ENCODE measurements around the gene TRUB1.
"Not testable (repeated sequence)": the region's sequence is repeated elsewhere in the genome, so short reads cannot be mapped to it uniquely, and the experiment has no call there.

The TRUB1 gene

DNA sequence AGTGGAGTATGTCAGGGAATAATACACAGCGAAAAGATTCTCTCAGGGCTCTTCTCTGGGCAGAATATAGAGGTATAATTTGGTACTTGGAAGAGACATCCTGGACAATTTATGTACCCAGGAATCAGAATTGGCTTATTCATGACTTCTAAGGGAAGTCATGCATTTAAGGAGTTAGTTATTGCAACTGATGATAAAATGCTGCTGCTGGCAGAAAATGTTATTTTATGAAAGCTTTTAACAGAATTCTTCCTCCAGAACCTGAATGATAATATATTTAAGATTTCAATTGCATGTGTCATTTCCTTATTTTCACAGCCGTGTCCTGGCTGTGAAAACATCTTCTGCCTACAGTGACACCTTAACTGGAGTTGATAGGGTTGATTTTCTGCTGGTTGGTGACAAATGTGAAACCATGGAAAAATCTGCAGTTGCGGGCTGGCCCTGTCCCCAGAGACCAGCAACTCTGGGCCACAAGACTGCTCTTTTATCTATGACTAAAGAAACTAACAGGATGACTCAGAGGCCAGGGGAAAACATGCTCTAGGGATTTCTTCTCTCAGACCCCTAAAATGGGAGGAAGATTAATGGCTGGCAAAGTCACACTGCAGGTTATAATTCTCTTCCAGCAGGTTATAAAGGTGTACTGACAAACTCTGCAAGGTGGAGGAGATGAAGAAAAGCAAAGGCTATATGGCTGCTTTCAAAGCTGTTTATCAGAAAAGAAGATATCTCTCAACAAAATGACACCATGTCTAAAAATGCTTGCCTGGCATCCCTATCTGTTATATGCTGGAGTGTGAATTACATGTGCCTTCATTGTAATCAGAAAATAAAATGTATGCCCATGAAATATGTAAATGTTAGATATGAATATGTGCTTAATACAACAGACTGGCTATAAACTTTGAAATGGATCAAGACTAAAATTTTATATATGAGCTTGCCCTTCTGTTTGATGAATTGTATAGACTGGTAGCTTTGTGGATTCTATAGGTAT, 12.1 kb upstream of the TRUB1 start:
- Histone ChIP-seq H3K27me3 (ENCODE audit: control insufficient read depth, insufficient read depth, low read length) (no peaks in the 10 kb centered on the region), H3K27ac (ENCODE audit: low read length) (no peak overlapping the region), H3K4me1 (ENCODE audit: control insufficient read depth, low read depth, low read length) (no peaks in the 10 kb centered on the region), H3K9me3 (ENCODE audit: control insufficient read depth, low read depth, low read length) (no peaks in the 10 kb centered on the region), H3K9ac (ENCODE audit: low read length) (no peak overlapping the region), H3K4me3 (ENCODE audit: low read length) (no peak overlapping the region), H3K36me3 (ENCODE audit: control insufficient read depth, low read depth, low read length) (no peaks in the 10 kb centered on the region)

DNA sequence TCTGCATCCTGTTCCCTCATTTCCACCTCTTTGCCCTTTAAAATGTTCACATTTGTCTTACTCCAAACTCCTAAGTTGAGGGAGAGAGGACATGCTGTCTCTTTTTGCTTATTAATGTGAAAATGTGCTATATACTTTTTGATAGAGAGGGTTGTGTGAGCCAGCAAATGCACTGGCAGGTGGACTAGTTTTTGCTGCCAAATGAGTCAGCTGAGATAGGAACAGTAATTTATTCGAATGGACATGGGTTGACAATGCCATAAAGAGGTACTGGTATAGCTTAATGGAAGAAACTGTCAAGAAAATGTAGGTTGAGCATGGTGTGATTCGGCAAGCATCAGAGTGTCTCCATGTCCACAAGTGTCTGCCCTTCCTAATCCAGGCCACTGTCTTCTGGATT, 9.2 kb upstream of the TRUB1 start:
- no peak overlapping the region for H3K4me3 ChIP-seq (ENCODE audit: low read length)
- no peak overlapping the region for H3K27ac ChIP-seq (ENCODE audit: low read length)
- H3K9ac ChIP-seq (ENCODE audit: low read length) = no peak overlapping the region
- H3K27me3 ChIP-seq (ENCODE audit: control insufficient read depth, insufficient read depth, low read length) = no peaks in the 10 kb centered on the region
- no peaks in the 10 kb centered on the region for H3K36me3 ChIP-seq (ENCODE audit: control insufficient read depth, low read depth, low read length)
- H3K4me1 ChIP-seq (ENCODE audit: control insufficient read depth, low read depth, low read length) = no peaks in the 10 kb centered on the region
- H3K9me3 ChIP-seq (ENCODE audit: control insufficient read depth, low read depth, low read length) = peaks cover 9% of the 10 kb centered on the region

DNA sequence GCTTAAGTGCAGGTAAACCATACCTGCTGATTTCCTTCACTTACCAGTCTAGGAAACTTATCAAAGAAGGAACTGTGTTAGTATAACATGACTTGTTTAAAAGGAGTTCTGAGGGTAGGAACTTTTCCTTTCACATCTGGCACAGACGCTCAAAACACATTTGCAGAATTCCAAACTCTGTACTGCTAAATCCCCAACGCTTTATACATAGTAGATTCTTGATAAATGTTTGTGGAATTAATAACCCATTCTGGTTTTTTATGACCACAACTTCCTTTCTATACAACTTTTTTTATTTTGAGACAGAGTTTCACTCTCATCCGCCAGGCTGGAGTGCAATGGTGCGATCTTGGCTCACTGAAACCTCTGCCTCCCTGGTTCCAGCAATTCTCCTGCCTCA, 7.7 kb upstream of the TRUB1 start:
- Histone ChIP-seq H3K27me3 (ENCODE audit: control insufficient read depth, insufficient read depth, low read length) (no peaks in the 10 kb centered on the region), H3K4me1 (ENCODE audit: control insufficient read depth, low read depth, low read length) (no peaks in the 10 kb centered on the region), H3K9me3 (ENCODE audit: control insufficient read depth, low read depth, low read length) (peaks cover 9% of the 10 kb centered on the region), H3K27ac (ENCODE audit: low read length) (no peak overlapping the region), H3K9ac (ENCODE audit: low read length) (no peak overlapping the region), H3K36me3 (ENCODE audit: control insufficient read depth, low read depth, low read length) (no peaks in the 10 kb centered on the region), H3K4me3 (ENCODE audit: low read length) (no peak overlapping the region)

DNA sequence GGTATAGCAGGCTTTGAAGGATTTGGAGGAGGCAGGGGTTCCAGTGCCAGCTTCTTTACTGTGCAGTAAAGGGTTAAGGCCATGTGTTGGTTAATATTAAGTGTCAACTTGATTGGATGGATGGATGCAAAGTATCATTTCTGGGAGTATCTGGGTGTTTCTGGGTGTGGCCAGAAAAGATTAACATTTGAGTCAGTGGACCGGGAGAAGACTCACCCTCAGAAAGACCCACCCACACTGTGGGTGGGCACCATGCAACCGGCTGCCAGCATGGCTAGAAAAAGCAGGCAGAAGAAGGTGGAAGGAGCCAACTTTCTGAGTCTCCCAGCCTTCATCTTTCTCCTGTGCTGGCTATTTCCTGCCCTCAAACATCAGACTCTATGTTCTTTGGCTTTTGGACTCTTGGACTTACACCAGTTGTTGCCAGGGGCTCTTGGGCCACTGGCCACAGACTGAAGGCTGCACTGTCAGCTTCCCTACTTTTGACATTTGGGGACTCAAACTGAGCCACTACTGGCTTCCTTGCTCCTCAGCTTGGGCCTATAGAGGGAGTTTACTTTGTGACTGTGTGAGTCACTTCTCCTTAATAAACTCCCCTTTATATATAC, 6.8 kb upstream of the TRUB1 start:
- Histone ChIP-seq H3K4me3 (ENCODE audit: low read length) (no peak overlapping the region), H3K27ac (ENCODE audit: low read length) (no peak overlapping the region), H3K9ac (ENCODE audit: low read length) (no peak overlapping the region), H3K4me1 (ENCODE audit: control insufficient read depth, low read depth, low read length) (no peaks in the 10 kb centered on the region), H3K9me3 (ENCODE audit: control insufficient read depth, low read depth, low read length) (peaks cover 9% of the 10 kb centered on the region), H3K36me3 (ENCODE audit: control insufficient read depth, low read depth, low read length) (no peaks in the 10 kb centered on the region), H3K27me3 (ENCODE audit: control insufficient read depth, insufficient read depth, low read length) (no peaks in the 10 kb centered on the region)

DNA sequence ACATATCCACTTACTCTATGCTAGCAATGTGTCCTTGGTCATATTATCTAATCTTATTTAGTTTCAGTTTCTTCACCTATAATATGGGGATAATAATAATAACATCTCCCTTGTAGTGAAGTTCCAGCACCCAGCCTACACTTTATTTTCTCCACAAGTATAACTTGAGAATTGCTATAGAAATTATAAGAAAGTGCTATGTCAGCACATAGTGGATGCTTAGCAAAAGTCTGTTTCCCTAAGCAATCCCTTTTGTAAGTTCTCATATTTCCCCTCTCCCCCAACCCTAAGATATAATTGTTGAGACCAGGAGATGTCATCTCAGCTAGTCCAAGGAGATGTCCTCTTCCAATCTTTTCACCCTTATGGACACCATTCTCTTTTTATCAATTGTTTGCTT, 5.8 kb upstream of the TRUB1 start:
- no peaks in the 10 kb centered on the region for H3K36me3 ChIP-seq (ENCODE audit: control insufficient read depth, low read depth, low read length)
- H3K4me1 ChIP-seq (ENCODE audit: control insufficient read depth, low read depth, low read length) = no peaks in the 10 kb centered on the region
- peaks cover 9% of the 10 kb centered on the region for H3K9me3 ChIP-seq (ENCODE audit: control insufficient read depth, low read depth, low read length)
- H3K4me3 ChIP-seq (ENCODE audit: low read length) = no peak overlapping the region
- H3K27me3 ChIP-seq (ENCODE audit: control insufficient read depth, insufficient read depth, low read length) = no peaks in the 10 kb centered on the region
- H3K9ac ChIP-seq (ENCODE audit: low read length) = no peak overlapping the region
- no peak overlapping the region for H3K27ac ChIP-seq (ENCODE audit: low read length)

DNA sequence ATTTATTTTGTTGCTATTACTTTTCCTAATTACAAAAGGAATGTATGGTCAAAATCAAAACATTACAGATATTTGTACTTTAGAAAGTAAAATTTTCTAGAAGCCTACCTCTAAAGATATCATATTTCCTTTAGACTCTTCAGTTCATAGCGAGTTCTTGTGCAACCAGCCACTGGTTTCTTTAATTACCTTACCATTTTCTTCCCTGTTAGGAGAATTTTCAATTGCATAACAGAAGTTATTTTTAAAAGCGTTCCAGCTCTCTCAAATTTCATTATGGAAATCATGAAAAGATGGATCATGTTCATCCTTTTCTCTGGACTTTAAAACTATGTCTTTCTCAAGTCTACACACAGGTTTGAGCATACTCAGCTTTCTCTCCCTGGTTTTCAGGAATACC, 5.0 kb upstream of the TRUB1 start:
- peaks cover 9% of the 10 kb centered on the region for H3K9me3 ChIP-seq (ENCODE audit: control insufficient read depth, low read depth, low read length)
- H3K4me3 ChIP-seq (ENCODE audit: low read length) = no peak overlapping the region
- no peaks in the 10 kb centered on the region for H3K27me3 ChIP-seq (ENCODE audit: control insufficient read depth, insufficient read depth, low read length)

DNA sequence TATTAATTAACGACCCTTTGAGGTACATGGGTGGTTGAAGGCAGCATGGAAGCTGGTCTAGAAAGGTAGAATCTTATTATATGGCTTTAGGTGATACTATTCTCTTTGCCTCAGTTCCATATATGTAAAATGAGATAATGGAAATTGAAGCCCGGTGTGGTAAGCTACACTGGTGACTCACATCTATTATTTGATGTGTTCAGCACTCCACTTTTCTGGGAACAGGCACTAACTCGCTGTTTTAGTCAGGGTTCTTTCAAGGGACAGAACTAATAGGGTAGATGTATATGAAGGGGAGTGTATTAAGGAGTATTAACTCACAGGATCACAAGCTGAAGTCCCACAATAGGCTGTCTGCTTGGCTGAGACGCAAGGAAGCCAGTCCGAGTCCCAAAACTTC, 4.4 kb upstream of the TRUB1 start:
- Histone ChIP-seq H3K4me3 (ENCODE audit: low read length) (no peak overlapping the region), H3K36me3 (ENCODE audit: control insufficient read depth, low read depth, low read length) (no peaks in the 10 kb centered on the region), H3K9ac (ENCODE audit: low read length) (no peak overlapping the region), H3K4me1 (ENCODE audit: control insufficient read depth, low read depth, low read length) (no peaks in the 10 kb centered on the region), H3K9me3 (ENCODE audit: control insufficient read depth, low read depth, low read length) (peaks cover 9% of the 10 kb centered on the region), H3K27ac (ENCODE audit: low read length) (no peak overlapping the region), H3K27me3 (ENCODE audit: control insufficient read depth, insufficient read depth, low read length) (no peaks in the 10 kb centered on the region)

More for the DNA sequence above, 5.0 kb upstream of the TRUB1 start:
- Histone ChIP-seq H3K27ac (ENCODE audit: low read length) (no peak overlapping the region), H3K9ac (ENCODE audit: low read length) (no peak overlapping the region), H3K36me3 (ENCODE audit: control insufficient read depth, low read depth, low read length) (no peaks in the 10 kb centered on the region), H3K4me1 (ENCODE audit: control insufficient read depth, low read depth, low read length) (no peaks in the 10 kb centered on the region)

DNA sequence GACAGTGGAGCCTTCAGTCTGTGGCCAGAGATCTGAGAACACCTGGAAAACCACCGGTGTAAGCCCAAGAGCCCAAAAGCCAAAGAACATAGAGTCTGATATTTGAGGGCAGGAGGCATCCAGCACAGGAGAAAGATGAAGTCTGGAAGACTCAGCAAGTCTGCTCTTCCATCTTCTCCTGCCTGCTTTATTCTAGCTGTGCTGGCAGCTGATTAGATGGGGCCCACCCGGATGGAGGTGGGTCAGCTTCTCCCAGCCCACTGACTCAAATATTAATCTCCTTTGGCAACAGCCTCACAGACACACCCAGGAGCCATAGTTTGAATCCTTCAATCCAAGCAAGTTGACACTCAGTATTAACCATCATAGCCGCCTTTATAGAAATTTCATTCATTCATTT, 4.0 kb upstream of the TRUB1 start:
- not testable (repeated sequence) for H3K9ac ChIP-seq (ENCODE audit: low read length); H3K4me1 ChIP-seq (ENCODE audit: control insufficient read depth, low read depth, low read length); H3K27ac ChIP-seq (ENCODE audit: low read length); H3K9me3 ChIP-seq (ENCODE audit: control insufficient read depth, low read depth, low read length); H3K4me3 ChIP-seq (ENCODE audit: low read length); H3K36me3 ChIP-seq (ENCODE audit: control insufficient read depth, low read depth, low read length); H3K27me3 ChIP-seq (ENCODE audit: control insufficient read depth, insufficient read depth, low read length)

DNA sequence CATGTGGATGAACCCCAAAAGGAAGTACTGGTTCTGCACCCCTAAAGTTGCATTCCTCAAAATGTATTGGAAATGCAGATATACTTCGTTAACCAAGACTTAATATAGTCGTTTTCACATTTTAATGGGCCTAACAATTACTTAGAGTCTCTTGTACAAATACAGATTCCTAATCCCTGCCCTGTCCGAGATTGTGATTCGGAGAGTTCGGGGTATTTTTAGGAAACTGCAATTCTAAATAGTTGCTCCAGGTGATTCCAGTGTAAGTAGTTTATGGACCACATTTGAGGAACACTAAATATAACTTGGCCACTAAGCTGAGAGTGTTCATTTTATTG, 830 bp downstream of the TRUB1 start:
- H3K27ac ChIP-seq (ENCODE audit: low read length) = peak overlapping the region; percentile 90
- H3K4me1 ChIP-seq (ENCODE audit: control insufficient read depth, low read depth, low read length) = peaks cover 7% of the 10 kb centered on the region
- H3K27me3 ChIP-seq (ENCODE audit: control insufficient read depth, insufficient read depth, low read length) = no peaks in the 10 kb centered on the region
- H3K9me3 ChIP-seq (ENCODE audit: control insufficient read depth, low read depth, low read length) = no peaks in the 10 kb centered on the region
- H3K4me3 ChIP-seq (ENCODE audit: low read length) = peak overlapping the region; percentile 88
- H3K9ac ChIP-seq (ENCODE audit: low read length) = peak overlapping the region; percentile 96
- H3K36me3 ChIP-seq (ENCODE audit: control insufficient read depth, low read depth, low read length) = peaks cover 14% of the 10 kb centered on the region

DNA sequence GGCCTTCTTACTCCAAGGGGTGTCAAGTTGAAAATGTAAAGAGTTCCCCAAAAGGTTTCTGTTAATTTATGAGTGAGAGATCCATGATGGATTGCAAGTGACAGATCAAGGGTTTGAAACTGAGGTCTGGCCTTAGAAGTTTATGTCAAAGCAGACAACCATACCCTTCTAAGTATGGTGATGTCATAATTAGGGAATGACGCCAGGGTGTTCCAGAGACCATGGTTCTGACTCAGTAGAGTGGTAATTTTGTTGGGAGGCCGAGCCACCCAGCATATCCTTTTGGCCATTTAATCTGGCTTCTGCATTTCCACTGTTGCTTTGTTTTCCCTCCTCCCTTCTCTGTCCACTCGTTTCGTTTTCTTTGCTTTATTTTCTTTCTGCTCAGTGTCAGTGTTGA, 2.7 kb downstream of the TRUB1 start:
- no peak overlapping the region for H3K4me3 ChIP-seq (ENCODE audit: low read length)
- no peak overlapping the region for H3K9ac ChIP-seq (ENCODE audit: low read length)
- peaks cover 7% of the 10 kb centered on the region for H3K4me1 ChIP-seq (ENCODE audit: control insufficient read depth, low read depth, low read length)

DNA sequence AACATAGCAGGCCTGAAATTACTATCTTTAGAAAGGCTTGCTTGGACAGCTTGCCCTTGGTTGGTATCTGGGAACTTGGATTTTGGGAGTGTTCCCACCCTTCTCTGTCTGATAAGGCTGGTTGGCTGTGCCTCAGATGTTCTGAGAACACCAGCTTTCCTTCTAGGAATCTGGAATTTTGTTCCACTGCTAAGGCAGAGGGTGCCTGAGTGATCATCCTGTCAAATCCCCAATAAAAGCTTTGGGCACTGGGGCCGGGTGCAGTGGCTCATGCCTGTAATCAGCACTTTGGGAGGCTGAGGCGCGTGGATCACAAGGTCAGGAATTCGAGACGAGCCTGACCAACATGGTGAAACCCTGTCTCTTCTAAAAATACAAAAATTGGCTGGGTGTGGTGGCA, 5.0 kb downstream of the TRUB1 start:
- H3K9me3 ChIP-seq (ENCODE audit: control insufficient read depth, low read depth, low read length) = no peaks in the 10 kb centered on the region
- H3K4me1 ChIP-seq (ENCODE audit: control insufficient read depth, low read depth, low read length) = peaks cover 7% of the 10 kb centered on the region
- H3K27me3 ChIP-seq (ENCODE audit: control insufficient read depth, insufficient read depth, low read length) = no peaks in the 10 kb centered on the region
- no peak overlapping the region for H3K27ac ChIP-seq (ENCODE audit: low read length)
- no peak overlapping the region for H3K4me3 ChIP-seq (ENCODE audit: low read length)
- no peak overlapping the region for H3K9ac ChIP-seq (ENCODE audit: low read length)
- H3K36me3 ChIP-seq (ENCODE audit: control insufficient read depth, low read depth, low read length) = peaks cover 38% of the 10 kb centered on the region

More for the DNA sequence above, 2.7 kb downstream of the TRUB1 start:
- no peak overlapping the region for H3K27ac ChIP-seq (ENCODE audit: low read length)
- no peaks in the 10 kb centered on the region for H3K9me3 ChIP-seq (ENCODE audit: control insufficient read depth, low read depth, low read length)
- H3K36me3 ChIP-seq (ENCODE audit: control insufficient read depth, low read depth, low read length) = peaks cover 30% of the 10 kb centered on the region
- no peaks in the 10 kb centered on the region for H3K27me3 ChIP-seq (ENCODE audit: control insufficient read depth, insufficient read depth, low read length)

DNA sequence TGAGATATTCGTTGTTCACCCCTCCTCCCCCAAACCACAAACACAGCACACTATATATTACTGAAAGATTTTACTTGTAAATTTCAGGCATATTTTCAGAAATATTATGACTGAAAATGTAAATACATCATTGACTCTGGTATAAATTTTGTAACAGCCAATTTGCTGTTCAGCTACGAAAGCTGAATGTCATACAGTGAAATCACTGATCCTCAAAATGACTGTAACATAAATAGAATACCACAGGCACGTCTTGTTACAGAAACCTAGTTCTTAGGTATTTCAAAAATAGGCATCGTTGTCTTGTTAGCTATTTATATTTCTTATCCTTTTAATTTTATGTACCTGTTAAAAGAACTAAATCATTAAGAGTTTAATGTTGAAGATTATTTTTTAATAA, 15.1 kb downstream of the TRUB1 start:
- peaks cover 22% of the 10 kb centered on the region for H3K36me3 ChIP-seq (ENCODE audit: control insufficient read depth, low read depth, low read length)
- H3K27ac ChIP-seq (ENCODE audit: low read length) = no peak overlapping the region
- no peak overlapping the region for H3K4me3 ChIP-seq (ENCODE audit: low read length)
- no peaks in the 10 kb centered on the region for H3K4me1 ChIP-seq (ENCODE audit: control insufficient read depth, low read depth, low read length)
- H3K9me3 ChIP-seq (ENCODE audit: control insufficient read depth, low read depth, low read length) = no peaks in the 10 kb centered on the region
- H3K9ac ChIP-seq (ENCODE audit: low read length) = no peak overlapping the region
- H3K27me3 ChIP-seq (ENCODE audit: control insufficient read depth, insufficient read depth, low read length) = no peaks in the 10 kb centered on the region
